Sigmoid colon (tissue), 3 donors: ENCODE data around the gene FGR.

Experiments
- POLR2A ChIP-seq, 2 donors: fragments of 450-650 bp; IDR thresholded peaks; one replicate each; pipeline ENCODE4 v1.6.1; 2016; ENCODE audit warnings: antibody characterized with exemption in 2 of 2, mild to moderate bottlenecking in 2 of 2, moderate library complexity in 2 of 2
- TF ChIP-seq, protein P1 (sequence below), 4 experiments: fragments of 450-650 bp in 3 of 4; fragments of 200-600 bp in 1 of 4; IDR thresholded peaks; one replicate each; pipeline ENCODE4 v1.5.1; 2016 to 2019; ENCODE audit warnings: antibody characterized with exemption in 4 of 4, mild to moderate bottlenecking in 3 of 4, moderate library complexity in 2 of 4

DNA sequence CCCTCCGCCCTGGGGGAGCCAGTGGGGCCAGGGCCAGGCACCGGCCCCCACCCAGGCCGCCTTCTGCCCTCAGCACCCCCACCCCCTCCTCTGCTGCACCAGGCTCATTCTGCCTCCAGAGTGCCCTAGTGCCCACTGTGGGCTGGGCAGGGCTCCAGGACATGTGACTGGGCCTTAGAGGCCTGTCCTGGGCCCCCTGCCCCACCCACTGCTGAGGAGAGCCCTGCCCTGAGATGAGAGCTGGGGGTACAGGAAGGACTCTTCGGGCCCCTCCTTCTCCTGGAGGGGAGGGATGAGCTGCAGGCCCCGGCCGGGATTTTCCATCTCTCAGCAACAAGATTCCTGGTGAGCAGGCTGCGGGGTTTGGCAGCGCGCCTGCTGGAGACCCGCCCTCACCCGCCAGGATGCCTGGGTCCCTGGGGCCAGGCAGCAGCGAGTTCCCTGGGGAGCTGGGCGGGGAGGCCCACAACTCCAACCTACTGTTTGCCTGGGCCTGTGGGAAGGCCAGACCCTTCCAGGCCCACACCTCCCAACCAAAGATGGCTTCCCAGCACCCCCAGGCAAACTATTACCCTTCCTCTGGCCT, 45.1 kb downstream of the FGR start:
- TF ChIP-seq, protein P1, sequence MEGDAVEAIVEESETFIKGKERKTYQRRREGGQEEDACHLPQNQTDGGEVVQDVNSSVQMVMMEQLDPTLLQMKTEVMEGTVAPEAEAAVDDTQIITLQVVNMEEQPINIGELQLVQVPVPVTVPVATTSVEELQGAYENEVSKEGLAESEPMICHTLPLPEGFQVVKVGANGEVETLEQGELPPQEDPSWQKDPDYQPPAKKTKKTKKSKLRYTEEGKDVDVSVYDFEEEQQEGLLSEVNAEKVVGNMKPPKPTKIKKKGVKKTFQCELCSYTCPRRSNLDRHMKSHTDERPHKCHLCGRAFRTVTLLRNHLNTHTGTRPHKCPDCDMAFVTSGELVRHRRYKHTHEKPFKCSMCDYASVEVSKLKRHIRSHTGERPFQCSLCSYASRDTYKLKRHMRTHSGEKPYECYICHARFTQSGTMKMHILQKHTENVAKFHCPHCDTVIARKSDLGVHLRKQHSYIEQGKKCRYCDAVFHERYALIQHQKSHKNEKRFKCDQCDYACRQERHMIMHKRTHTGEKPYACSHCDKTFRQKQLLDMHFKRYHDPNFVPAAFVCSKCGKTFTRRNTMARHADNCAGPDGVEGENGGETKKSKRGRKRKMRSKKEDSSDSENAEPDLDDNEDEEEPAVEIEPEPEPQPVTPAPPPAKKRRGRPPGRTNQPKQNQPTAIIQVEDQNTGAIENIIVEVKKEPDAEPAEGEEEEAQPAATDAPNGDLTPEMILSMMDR (IDR thresholded peaks at IDR 0.05): no peak
- TF ChIP-seq POLR2A (IDR thresholded peaks at IDR 0.05): no peak
